OCI-LY1 (cell line): ENCODE results near the gene GNG7.

Source experiments
- CTCF ChIP-seq: fragments of 200-600 bp; sonication (generic), shearing (Covaris generic); IDR thresholded peaks from 2 replicates; pipeline ENCODE4 v1.5.1; 2017; ENCODE audit warnings: mild to moderate bottlenecking, antibody characterized with exemption, low read length, moderate library complexity, mixed read lengths
- EZH2 ChIP-seq: fragments of 200-600 bp; sonication (generic), shearing (Covaris generic); IDR thresholded peaks from 2 replicates; pipeline ENCODE4 v1.8.0; 2017; ENCODE audit warnings: borderline replicate concordance, mixed run types, mild to moderate bottlenecking, antibody characterized with exemption, low read length, moderate library complexity, mixed read lengths

- TF ChIP-seq CTCF: no peak
- no peak for TF ChIP-seq EZH2
These were observed 126.6 kb downstream of the GNG7 start for GRCh38 chr19:2575734-2576481.
